Peyer's patch (tissue), 4 donors: ENCODE results near the gene KIF1A. TPM values are rescaled to one million over a fixed set of nuclear protein-coding genes. Genes with fewer than 3 reads are reported as not detected.
A peak's percentile ranks its signal among the peaks of the same experiment; 100 is the strongest.

Experiments used
- DNase-seq, 3 donors: peaks; one replicate each; pipeline ENCODE4 v3.0.0-alpha.2; 2017 to 2019
- H3K27ac ChIP-seq, 4 donors: fragments of 200-600 bp; sonication (generic); one replicate each; pipeline ENCODE4 v1.5.1; 2016 to 2019
- H3K27me3 ChIP-seq, 2 donors: fragments of 200-600 bp; sonication (generic); one replicate each; pipeline ENCODE4 v1.5.1; 2019
- H3K36me3 ChIP-seq, 3 donors: fragments of 200-600 bp; sonication (generic); one replicate each; pipeline ENCODE4 v1.5.1; 2016 to 2019
- H3K4me1 ChIP-seq, 4 donors: fragments of 200-600 bp; sonication (generic); one replicate each; pipeline ENCODE4 v1.5.1; 2016 to 2019
- H3K4me3 ChIP-seq, 4 donors: fragments of 200-600 bp; sonication (generic); 1 replicate in 3 of 4; 2 replicates in 1 of 4; pipeline ENCODE4 v1.5.1; 2016 to 2019; ENCODE audit warnings: mild to moderate bottlenecking in 1 of 4
- H3K9me3 ChIP-seq, 4 donors: fragments of 200-600 bp; sonication (generic); one replicate each; pipeline ENCODE4 v1.5.1; 2016 to 2019; ENCODE audit warnings: mild to moderate bottlenecking in 1 of 4
- CTCF ChIP-seq, 6 experiments: fragments of 450-650 bp in 4 of 6; fragments of 200-600 bp in 2 of 6; sonication (generic) in 1 of 6; IDR thresholded peaks; one replicate each; pipeline ENCODE4 v1.5.1; 2017 to 2019; ENCODE audit warnings: antibody characterized with exemption in 6 of 6, mild to moderate bottlenecking in 3 of 6, moderate library complexity in 1 of 6
- POLR2A ChIP-seq, 2 donors: fragments of 450-650 bp; IDR thresholded peaks; one replicate each; pipeline ENCODE4 v1.5.1; 2017; ENCODE audit warnings: antibody characterized with exemption in 2 of 2, mild to moderate bottlenecking in 2 of 2, moderate library complexity in 2 of 2
- total RNA-seq, 4 donors: library from RNA; depleted of rRNA; stranded (reverse); fragments of >200 nt; gene quantifications; one replicate each; pipeline ENCODE4 v1.1.0, GENCODE V29; 2016

Gene KIF1A
- total RNA-seq, 4 donors from 2014 or later, result 0.83 to 6.0 (median 2.0) TPM

DNA sequence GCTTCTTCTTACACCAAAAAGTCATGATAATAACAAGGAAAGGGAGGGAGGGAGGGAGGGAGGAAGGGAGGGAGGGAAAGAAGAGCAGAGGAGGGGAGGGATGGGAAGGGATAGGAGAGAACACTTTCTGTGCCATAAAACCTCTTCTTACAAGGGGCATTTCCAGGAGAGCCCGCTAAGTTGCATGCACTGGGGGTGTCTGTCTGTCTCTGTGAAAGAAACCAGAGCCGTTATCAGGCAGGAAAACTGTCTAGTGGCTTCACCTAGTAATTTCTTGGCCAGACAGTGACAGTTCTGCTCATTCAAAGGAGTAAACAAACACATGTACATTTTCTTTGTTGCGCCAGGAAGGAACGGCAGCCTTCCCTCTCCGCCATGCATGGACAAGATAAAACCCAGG, 82.5 kb downstream of the KIF1A start:
- DNase-seq, result no peak
- Histone ChIP-seq H3K9me3 (no peaks in the 10 kb centered on the region), H3K36me3 (no peaks in the 10 kb centered on the region), H3K4me3 (no peak overlapping the region), H3K27ac (no peak overlapping the region), H3K4me1 (no peaks in the 10 kb centered on the region), H3K27me3 (no peaks in the 10 kb centered on the region)
- TF ChIP-seq POLR2A (IDR thresholded peaks at IDR 0.05), result no peak
- TF ChIP-seq CTCF (IDR thresholded peaks at IDR 0.05), result no peak

DNA sequence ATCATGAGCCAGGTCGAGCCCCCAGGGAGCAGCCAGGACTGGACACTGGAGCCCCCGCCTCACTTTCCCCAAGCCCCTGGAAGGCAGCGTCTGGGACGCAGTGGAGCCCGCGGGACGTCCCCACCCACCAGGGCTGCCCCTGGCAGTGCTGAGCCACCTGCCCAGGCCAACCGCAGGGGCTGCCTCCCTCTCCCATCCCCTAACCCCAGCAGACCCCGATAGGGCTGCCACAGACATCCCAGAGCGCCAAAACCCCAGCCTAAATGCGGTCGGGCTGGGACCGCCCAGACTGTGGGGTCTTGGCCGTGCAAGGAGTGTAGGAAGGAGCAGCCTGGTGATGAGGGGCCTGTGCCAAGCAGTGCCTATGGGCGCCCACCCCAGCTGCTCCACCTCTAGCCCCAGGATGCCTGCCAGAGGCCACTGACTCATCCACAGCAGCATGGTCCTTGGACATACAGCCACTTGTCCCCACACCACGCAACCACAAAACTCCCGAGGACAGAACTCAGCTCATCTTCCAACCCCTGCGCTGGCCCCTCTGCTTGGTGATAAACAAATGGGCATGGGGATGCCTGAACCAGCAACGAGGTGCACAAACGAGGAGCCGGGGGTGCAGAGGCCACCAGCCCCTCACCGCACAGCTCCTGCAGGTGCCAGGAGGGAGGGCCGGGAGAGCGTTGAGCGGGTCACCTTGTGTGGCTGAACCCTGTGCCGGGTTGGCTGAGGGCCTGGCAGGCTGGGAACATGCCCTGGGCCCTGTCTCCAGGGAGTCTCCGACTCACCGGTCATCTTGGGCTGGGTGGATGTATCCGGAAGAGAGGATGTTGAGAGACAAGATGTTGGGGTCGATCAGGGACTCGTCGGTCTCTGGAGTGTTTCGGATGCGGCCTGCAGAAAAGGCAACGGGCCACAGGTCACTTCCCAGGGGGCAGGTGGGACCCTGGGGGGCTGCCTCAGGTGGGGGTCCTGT, 83.5 kb downstream of the KIF1A start:
- DNase-seq, result no peak
- Histone ChIP-seq H3K4me1 (no peaks in the 10 kb centered on the region), H3K27ac (no peak overlapping the region), H3K27me3 (no peaks in the 10 kb centered on the region), H3K4me3 (no peak overlapping the region), H3K9me3 (no peaks in the 10 kb centered on the region), H3K36me3 (no peaks in the 10 kb centered on the region)
- TF ChIP-seq POLR2A (IDR thresholded peaks at IDR 0.05) (no peak), CTCF (IDR thresholded peaks at IDR 0.05) (no peak)

DNA sequence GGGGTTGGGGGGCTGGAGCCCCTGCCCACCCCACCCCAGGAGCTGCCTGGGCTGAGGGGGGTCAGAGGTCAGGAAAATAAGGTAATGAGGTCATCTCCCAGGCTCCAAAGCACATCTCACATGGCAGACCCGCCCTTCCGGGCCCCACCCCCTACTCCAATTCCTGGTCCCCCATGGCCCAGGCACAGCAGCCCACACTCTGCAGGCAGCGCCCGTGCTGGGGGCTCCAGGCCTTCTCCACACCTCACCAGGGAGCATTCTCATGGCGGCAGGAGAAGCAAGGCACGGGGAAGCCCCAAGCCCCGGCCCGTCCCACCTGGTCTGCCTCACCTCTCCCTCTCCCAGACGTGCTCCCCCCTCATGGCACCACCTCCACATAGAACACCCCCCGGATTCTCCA, 84.5 kb downstream of the KIF1A start:
- H3K4me1 ChIP-seq, result no peaks in the 10 kb centered on the region
- no peaks in the 10 kb centered on the region for H3K36me3 ChIP-seq
- no peak overlapping the region for H3K4me3 ChIP-seq
- no peak for DNase-seq
- TF ChIP-seq CTCF (IDR thresholded peaks at IDR 0.05) (no peak), POLR2A (IDR thresholded peaks at IDR 0.05) (no peak)
- no peak overlapping the region for H3K27ac ChIP-seq
- H3K9me3 ChIP-seq, result no peaks in the 10 kb centered on the region
- no peaks in the 10 kb centered on the region for H3K27me3 ChIP-seq

DNA sequence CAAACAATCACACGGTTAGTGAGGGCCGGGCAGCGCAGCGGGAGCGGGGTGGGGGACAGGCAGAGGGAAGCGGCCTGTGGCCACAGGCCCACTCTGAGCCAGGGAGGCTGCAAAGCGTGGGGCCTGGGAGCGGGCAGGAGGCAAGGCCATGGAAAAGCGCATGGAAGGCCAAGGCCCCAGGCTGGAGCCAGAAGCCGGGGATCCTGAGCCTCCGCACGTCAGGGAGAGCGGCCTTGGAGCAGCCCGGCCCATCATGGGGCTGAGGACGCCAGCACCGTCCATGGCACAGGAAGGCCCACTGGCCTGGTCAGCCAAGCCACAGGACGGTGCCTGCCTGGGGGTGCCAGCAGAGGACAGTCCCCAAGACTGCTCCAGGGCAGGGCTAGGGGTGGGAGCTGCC, 85.3 kb downstream of the KIF1A start:
- no peak for DNase-seq
- no peaks in the 10 kb centered on the region for H3K27me3 ChIP-seq
- H3K4me1 ChIP-seq, result no peaks in the 10 kb centered on the region
- no peak overlapping the region for H3K4me3 ChIP-seq
- H3K27ac ChIP-seq, result no peak overlapping the region
- TF ChIP-seq POLR2A (IDR thresholded peaks at IDR 0.05), result no peak
- no peaks in the 10 kb centered on the region for H3K9me3 ChIP-seq
- H3K36me3 ChIP-seq, result no peaks in the 10 kb centered on the region

DNA sequence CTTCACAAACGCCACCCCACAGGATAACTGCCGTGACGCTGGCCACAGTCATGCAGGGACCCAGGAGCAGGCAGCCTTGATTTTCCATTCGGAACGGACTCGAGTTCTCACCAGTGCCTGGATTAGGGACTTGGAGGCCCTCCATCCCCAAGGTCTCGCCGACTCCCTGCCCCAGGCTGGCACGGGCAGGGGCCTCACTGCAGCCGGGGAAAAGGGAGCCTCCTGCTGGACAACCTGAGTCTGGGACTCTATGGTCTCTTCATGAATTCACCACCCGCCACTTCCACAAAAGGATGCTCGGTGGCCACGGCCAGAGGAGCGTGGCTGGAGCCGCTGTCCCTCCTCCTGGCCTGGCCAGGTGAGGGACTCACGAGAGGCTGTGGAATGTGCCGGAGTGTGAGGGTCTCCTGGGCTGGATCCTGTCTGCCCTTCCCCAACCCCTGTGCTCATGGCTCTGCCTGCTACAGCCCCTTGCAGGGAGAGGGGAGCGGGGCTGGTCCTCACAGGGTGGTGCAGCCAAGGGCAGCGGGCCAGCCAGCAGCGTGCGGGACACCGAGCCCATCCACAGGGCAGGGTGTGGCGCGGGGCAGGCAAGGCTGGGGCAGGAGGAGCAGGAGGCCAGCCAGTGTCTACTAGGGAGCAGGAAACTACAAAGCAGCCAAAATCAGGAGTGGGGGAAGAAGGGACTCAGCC, 86.1 kb downstream of the KIF1A start:
- H3K27me3 ChIP-seq, result no peaks in the 10 kb centered on the region
- DNase-seq, result no peak
- no peak for TF ChIP-seq POLR2A (IDR thresholded peaks at IDR 0.05)
- peak in 1 of 6 experiments; percentile 24 for TF ChIP-seq CTCF (IDR thresholded peaks at IDR 0.05)
- H3K36me3 ChIP-seq, result no peaks in the 10 kb centered on the region
- H3K4me3 ChIP-seq, result no peak overlapping the region
- H3K27ac ChIP-seq, result no peak overlapping the region
- no peaks in the 10 kb centered on the region for H3K4me1 ChIP-seq
- H3K9me3 ChIP-seq, result no peaks in the 10 kb centered on the region
